OCI-LY7 (cell line): ENCODE measurements around the gene HAUS6.

Source experiments
- EZH2phosphoT487 ChIP-seq: fragments of 200-600 bp; sonication (generic); IDR thresholded peaks from 2 replicates; pipeline ENCODE4 v1.6.1; 2018; ENCODE audit warnings: low read depth, borderline replicate concordance, mild to moderate bottlenecking, mixed run types, antibody characterized with exemption, low read length, moderate library complexity, mixed read lengths
- TF ChIP-seq, protein P1 (sequence below): fragments of 200-600 bp; sonication (generic); conservative IDR thresholded peaks from 2 replicates; pipeline ENCODE4 v1.5.1; 2014; ENCODE audit warnings: mild to moderate bottlenecking, antibody characterized with exemption, low read length, moderate library complexity, mixed read lengths

- TF ChIP-seq, protein P1, sequence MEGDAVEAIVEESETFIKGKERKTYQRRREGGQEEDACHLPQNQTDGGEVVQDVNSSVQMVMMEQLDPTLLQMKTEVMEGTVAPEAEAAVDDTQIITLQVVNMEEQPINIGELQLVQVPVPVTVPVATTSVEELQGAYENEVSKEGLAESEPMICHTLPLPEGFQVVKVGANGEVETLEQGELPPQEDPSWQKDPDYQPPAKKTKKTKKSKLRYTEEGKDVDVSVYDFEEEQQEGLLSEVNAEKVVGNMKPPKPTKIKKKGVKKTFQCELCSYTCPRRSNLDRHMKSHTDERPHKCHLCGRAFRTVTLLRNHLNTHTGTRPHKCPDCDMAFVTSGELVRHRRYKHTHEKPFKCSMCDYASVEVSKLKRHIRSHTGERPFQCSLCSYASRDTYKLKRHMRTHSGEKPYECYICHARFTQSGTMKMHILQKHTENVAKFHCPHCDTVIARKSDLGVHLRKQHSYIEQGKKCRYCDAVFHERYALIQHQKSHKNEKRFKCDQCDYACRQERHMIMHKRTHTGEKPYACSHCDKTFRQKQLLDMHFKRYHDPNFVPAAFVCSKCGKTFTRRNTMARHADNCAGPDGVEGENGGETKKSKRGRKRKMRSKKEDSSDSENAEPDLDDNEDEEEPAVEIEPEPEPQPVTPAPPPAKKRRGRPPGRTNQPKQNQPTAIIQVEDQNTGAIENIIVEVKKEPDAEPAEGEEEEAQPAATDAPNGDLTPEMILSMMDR = no peak
- no peak for TF ChIP-seq EZH2phosphoT487
Measured at GRCh38 chr9:19026375-19026774, 76.3 kb downstream of the HAUS6 start.
